Adrenal gland (tissue), 5 donors: ENCODE measurements around the gene PHKB.

Source experiments
- CTCF ChIP-seq, 6 experiments: fragments of 450-650 bp in 4 of 6; fragments of 200-600 bp in 2 of 6; sonication (generic) in 1 of 6; IDR thresholded peaks; 1 replicate in 5 of 6; 2 replicates in 1 of 6; pipeline versions ENCODE4 v1.5.1 to v1.8.0; 2016 to 2021; ENCODE audit warnings: antibody characterized with exemption in 6 of 6, mild to moderate bottlenecking in 2 of 6, moderate library complexity in 1 of 6
- POLR2A ChIP-seq, 2 donors: fragments of 450-650 bp; IDR thresholded peaks; one replicate each; pipeline ENCODE4 v1.6.1; 2017; ENCODE audit warnings: antibody characterized with exemption in 2 of 2, mild to moderate bottlenecking in 2 of 2, moderate library complexity in 1 of 2
- donor health status: DM: no; HTN: no; CAD: no.

GRCh38 chr16:47636501-47637099, 175.5 kb downstream of the PHKB start:
- no peak for TF ChIP-seq POLR2A (IDR thresholded peaks at IDR 0.05)
- no peak for TF ChIP-seq CTCF (IDR thresholded peaks at IDR 0.05)
